SK-N-SH treated with all-trans-retinoic acid at 6 μM for 48 hours (cell line): ENCODE measurements around the gene ATP11C.

ENCODE experiments used
- ATAC-seq: fragments of 200-7000 bp; cut with Tn5 transposase; 3 replicates; pipeline ENCODE4 v1.9.1; 2020; ENCODE audit warnings: mild to moderate bottlenecking, moderate library complexity
- ARNTL ChIP-seq: fragments of 450-650 bp; formaldehyde crosslinking; IDR thresholded peaks from 2 replicates; pipeline ENCODE4 v1.5.0; 2020; ENCODE audit warnings: low read depth, mild to moderate bottlenecking, moderate library complexity, borderline replicate concordance
- BACH2 ChIP-seq: fragments of 250-450 bp; sonication (Bioruptor Pico); IDR thresholded peaks from 2 replicates; pipeline ENCODE4 v1.9.0; 2021; ENCODE audit warnings: mild to moderate bottlenecking, borderline replicate concordance
- CSDC2 ChIP-seq: fragments of 250-450 bp; sonication (Bioruptor Pico); IDR thresholded peaks from 2 replicates; pipeline ENCODE4 v1.5.0; 2020; ENCODE audit warnings: mild to moderate bottlenecking, moderate library complexity
- ESRRG ChIP-seq: fragments of 250-450 bp; sonication (Bioruptor Pico); IDR thresholded peaks from 2 replicates; pipeline ENCODE4 v1.6.1; 2021; ENCODE audit warnings: mild to moderate bottlenecking
- GLIS3 ChIP-seq: fragments of 250-450 bp; sonication (Bioruptor Pico); IDR thresholded peaks from 2 replicates; pipeline ENCODE4 v1.5.0; 2020; ENCODE audit warnings: mild to moderate bottlenecking, moderate library complexity
- ISL1 ChIP-seq: fragments of 250-450 bp; sonication (Bioruptor Pico); IDR thresholded peaks from 2 replicates; pipeline ENCODE4 v2.1.2; 2022; ENCODE audit warnings: mild to moderate bottlenecking, moderate library complexity
- OSR1 ChIP-seq: fragments of 250-450 bp; sonication (Bioruptor Pico); IDR thresholded peaks from 2 replicates; pipeline ENCODE4 v1.8.0; 2022; ENCODE audit warnings: moderate library complexity, mild to moderate bottlenecking, inconsistent platforms
- PPARA ChIP-seq: fragments of 250-450 bp; sonication (Bioruptor Pico); IDR thresholded peaks from 2 replicates; pipeline ENCODE4 v1.5.0; 2020; ENCODE audit warnings: mild to moderate bottlenecking, borderline replicate concordance
- RARB ChIP-seq: fragments of 250-450 bp; sonication (Bioruptor Pico); IDR thresholded peaks from 2 replicates; pipeline ENCODE4 v1.8.0; 2021; ENCODE audit warnings: mild to moderate bottlenecking, moderate library complexity
- SNAI2 ChIP-seq: fragments of 250-450 bp; sonication (Bioruptor Pico); IDR thresholded peaks from 2 replicates; pipeline ENCODE4 v1.5.0; 2020; ENCODE audit warnings: mild to moderate bottlenecking, moderate library complexity
- TCF4 ChIP-seq: fragments of 250-450 bp; sonication (Bioruptor Pico); IDR thresholded peaks from 2 replicates; pipeline ENCODE4 v1.8.0; 2021; ENCODE audit warnings: mild to moderate bottlenecking, moderate library complexity, borderline replicate concordance
- TOX ChIP-seq: fragments of 250-450 bp; sonication (Bioruptor Pico); IDR thresholded peaks from 2 replicates; pipeline ENCODE4 v1.8.0; 2021; ENCODE audit warnings: mild to moderate bottlenecking, moderate library complexity, borderline replicate concordance
- ZC3H10 ChIP-seq: fragments of 250-450 bp; sonication (Bioruptor Pico); IDR thresholded peaks from 2 replicates; pipeline ENCODE4 v1.5.1; 2021; ENCODE audit warnings: mild to moderate bottlenecking, moderate library complexity
- ZFP3 ChIP-seq: fragments of 250-450 bp; sonication (Bioruptor Pico); IDR thresholded peaks from 2 replicates; pipeline ENCODE4 v1.5.0; 2020; ENCODE audit warnings: mild to moderate bottlenecking, moderate library complexity
- ZFP30 ChIP-seq: fragments of 450-650 bp; formaldehyde crosslinking; IDR thresholded peaks from 2 replicates; pipeline ENCODE4 v1.5.0; 2022; ENCODE audit warnings: mild to moderate bottlenecking, moderate library complexity
- ZNF565 ChIP-seq: fragments of 450-650 bp; formaldehyde crosslinking; conservative IDR thresholded peaks from 2 replicates; pipeline ENCODE4 v1.5.0; 2020; ENCODE audit warnings: low read depth, mild to moderate bottlenecking, moderate library complexity
- ZNF70 ChIP-seq: fragments of 450-650 bp; formaldehyde crosslinking; IDR thresholded peaks from 2 replicates; pipeline ENCODE4 v1.5.0; 2020; ENCODE audit warnings: mild to moderate bottlenecking, moderate library complexity
- ZNF8 ChIP-seq: fragments of 450-650 bp; formaldehyde crosslinking; IDR thresholded peaks from 2 replicates; pipeline ENCODE4 v1.5.0; 2020; ENCODE audit warnings: mild to moderate bottlenecking, moderate library complexity
- TF ChIP-seq, protein P1 (sequence below): fragments of 250-450 bp; sonication (Bioruptor Pico); IDR thresholded peaks from 2 replicates; pipeline ENCODE4 v1.5.0; 2020; ENCODE audit warnings: mild to moderate bottlenecking, moderate library complexity
- TF ChIP-seq, protein P2 (sequence below): fragments of 250-450 bp; sonication (Bioruptor Pico); IDR thresholded peaks from 2 replicates; pipeline ENCODE4 v1.8.0; 2021; ENCODE audit warnings: low read depth, mild to moderate bottlenecking, moderate library complexity, borderline replicate concordance
- TF ChIP-seq, protein P3 (sequence below): fragments of 250-450 bp; sonication (Bioruptor Pico); IDR thresholded peaks from 2 replicates; pipeline ENCODE4 v1.5.1; 2021; ENCODE audit warnings: mild to moderate bottlenecking, moderate library complexity
- TF ChIP-seq, protein P4 (sequence below): fragments of 250-450 bp; sonication (Bioruptor Pico); IDR thresholded peaks from 2 replicates; pipeline ENCODE4 v1.8.0; 2020; ENCODE audit warnings: mild to moderate bottlenecking, moderate library complexity, borderline replicate concordance

The ATP11C gene

DNA sequence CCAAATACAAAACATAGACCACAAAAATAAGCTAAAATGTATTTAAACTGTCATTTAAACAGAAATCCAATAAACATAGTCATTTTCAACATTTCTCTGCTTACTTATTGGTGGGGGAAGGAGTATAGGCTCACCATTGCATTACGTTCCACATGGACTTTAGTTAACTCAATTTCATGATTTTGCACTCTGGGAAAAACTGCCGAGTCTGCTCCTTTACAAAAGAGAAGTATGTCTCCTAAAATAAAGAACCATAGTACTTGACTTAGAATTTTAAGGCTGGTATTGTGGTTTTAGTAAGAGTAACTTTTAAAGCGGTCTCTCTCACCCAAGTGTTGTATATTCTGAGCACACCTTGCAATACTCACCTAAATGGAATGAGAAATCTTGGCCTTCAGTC lies 149.8 kb downstream of the ATP11C start:
- ATAC-seq: no peak
- TF ChIP-seq SNAI2: no peak
- TF ChIP-seq ZFP30: no peak
- TF ChIP-seq TCF4 (CRISPR knock-in tag): no peak
- TF ChIP-seq ZNF565 (CRISPR knock-in tag): no peak
- no peak for TF ChIP-seq CSDC2 (CRISPR knock-in tag)
- TF ChIP-seq, protein P1, sequence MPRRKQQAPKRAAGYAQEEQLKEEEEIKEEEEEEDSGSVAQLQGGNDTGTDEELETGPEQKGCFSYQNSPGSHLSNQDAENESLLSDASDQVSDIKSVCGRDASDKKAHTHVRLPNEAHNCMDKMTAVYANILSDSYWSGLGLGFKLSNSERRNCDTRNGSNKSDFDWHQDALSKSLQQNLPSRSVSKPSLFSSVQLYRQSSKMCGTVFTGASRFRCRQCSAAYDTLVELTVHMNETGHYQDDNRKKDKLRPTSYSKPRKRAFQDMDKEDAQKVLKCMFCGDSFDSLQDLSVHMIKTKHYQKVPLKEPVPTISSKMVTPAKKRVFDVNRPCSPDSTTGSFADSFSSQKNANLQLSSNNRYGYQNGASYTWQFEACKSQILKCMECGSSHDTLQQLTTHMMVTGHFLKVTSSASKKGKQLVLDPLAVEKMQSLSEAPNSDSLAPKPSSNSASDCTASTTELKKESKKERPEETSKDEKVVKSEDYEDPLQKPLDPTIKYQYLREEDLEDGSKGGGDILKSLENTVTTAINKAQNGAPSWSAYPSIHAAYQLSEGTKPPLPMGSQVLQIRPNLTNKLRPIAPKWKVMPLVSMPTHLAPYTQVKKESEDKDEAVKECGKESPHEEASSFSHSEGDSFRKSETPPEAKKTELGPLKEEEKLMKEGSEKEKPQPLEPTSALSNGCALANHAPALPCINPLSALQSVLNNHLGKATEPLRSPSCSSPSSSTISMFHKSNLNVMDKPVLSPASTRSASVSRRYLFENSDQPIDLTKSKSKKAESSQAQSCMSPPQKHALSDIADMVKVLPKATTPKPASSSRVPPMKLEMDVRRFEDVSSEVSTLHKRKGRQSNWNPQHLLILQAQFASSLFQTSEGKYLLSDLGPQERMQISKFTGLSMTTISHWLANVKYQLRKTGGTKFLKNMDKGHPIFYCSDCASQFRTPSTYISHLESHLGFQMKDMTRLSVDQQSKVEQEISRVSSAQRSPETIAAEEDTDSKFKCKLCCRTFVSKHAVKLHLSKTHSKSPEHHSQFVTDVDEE (CRISPR knock-in tag): no peak
- TF ChIP-seq GLIS3 (CRISPR knock-in tag): no peak
- TF ChIP-seq BACH2 (CRISPR knock-in tag): no peak
- no peak for TF ChIP-seq PPARA (CRISPR knock-in tag)
- no peak for TF ChIP-seq RARB
- TF ChIP-seq ESRRG (CRISPR knock-in tag): no peak
- no peak for TF ChIP-seq OSR1 (CRISPR knock-in tag)

DNA sequence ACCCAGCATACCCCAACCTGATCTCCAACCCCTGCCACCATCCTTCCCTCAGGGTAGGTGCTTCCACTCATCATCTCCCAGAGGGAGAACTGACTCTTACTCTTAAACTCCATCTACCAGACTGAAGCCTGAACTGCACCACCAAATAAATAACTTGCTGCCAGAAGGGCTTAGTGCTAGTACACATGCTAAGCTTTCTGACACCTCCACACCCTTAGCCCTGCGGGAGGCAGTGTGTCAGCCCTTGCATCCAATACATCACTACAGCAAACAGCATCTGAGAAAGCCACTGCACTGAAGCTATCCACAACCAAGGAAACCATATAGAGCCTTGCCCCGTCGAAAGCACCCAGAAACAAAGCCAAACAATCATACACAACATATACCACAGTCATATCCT lies 156.3 kb downstream of the ATP11C start:
- TF ChIP-seq ZFP30 (no peak), ISL1 (CRISPR knock-in tag) (no peak), OSR1 (CRISPR knock-in tag) (no peak), TCF4 (CRISPR knock-in tag) (no peak), ZFP3 (no peak), ZNF565 (CRISPR knock-in tag) (no peak), BACH2 (CRISPR knock-in tag) (no peak), ARNTL (CRISPR knock-in tag) (no peak), CSDC2 (CRISPR knock-in tag) (no peak), ZNF8 (CRISPR knock-in tag) (no peak), ZNF70 (CRISPR knock-in tag) (no peak), SNAI2 (no peak), GLIS3 (CRISPR knock-in tag) (no peak), ZC3H10 (CRISPR knock-in tag) (no peak), TOX (CRISPR knock-in tag) (no peak), RARB (no peak)
- TF ChIP-seq, protein P2, sequence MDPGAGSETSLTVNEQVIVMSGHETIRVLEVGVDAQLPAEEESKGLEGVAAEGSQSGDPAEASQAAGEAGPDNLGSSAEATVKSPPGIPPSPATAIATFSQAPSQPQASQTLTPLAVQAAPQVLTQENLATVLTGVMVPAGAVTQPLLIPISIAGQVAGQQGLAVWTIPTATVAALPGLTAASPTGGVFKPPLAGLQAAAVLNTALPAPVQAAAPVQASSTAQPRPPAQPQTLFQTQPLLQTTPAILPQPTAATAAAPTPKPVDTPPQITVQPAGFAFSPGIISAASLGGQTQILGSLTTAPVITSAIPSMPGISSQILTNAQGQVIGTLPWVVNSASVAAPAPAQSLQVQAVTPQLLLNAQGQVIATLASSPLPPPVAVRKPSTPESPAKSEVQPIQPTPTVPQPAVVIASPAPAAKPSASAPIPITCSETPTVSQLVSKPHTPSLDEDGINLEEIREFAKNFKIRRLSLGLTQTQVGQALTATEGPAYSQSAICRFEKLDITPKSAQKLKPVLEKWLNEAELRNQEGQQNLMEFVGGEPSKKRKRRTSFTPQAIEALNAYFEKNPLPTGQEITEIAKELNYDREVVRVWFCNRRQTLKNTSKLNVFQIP: no peak
- TF ChIP-seq, protein P1 (CRISPR knock-in tag): no peak
- TF ChIP-seq, protein P3, sequence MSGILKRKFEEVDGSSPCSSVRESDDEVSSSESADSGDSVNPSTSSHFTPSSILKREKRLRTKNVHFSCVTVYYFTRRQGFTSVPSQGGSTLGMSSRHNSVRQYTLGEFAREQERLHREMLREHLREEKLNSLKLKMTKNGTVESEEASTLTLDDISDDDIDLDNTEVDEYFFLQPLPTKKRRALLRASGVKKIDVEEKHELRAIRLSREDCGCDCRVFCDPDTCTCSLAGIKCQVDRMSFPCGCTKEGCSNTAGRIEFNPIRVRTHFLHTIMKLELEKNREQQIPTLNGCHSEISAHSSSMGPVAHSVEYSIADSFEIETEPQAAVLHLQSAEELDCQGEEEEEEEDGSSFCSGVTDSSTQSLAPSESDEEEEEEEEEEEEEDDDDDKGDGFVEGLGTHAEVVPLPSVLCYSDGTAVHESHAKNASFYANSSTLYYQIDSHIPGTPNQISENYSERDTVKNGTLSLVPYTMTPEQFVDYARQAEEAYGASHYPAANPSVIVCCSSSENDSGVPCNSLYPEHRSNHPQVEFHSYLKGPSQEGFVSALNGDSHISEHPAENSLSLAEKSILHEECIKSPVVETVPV (CRISPR knock-in tag): no peak
- TF ChIP-seq, protein P4, sequence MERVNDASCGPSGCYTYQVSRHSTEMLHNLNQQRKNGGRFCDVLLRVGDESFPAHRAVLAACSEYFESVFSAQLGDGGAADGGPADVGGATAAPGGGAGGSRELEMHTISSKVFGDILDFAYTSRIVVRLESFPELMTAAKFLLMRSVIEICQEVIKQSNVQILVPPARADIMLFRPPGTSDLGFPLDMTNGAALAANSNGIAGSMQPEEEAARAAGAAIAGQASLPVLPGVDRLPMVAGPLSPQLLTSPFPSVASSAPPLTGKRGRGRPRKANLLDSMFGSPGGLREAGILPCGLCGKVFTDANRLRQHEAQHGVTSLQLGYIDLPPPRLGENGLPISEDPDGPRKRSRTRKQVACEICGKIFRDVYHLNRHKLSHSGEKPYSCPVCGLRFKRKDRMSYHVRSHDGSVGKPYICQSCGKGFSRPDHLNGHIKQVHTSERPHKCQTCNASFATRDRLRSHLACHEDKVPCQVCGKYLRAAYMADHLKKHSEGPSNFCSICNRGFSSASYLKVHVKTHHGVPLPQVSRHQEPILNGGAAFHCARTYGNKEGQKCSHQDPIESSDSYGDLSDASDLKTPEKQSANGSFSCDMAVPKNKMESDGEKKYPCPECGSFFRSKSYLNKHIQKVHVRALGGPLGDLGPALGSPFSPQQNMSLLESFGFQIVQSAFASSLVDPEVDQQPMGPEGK: no peak
- TF ChIP-seq, all 23 proteins: peak for 0
- no peak for ATAC-seq
